ENCODE measurements around the gene DCAF11.

DCAF11 gene

DNA sequence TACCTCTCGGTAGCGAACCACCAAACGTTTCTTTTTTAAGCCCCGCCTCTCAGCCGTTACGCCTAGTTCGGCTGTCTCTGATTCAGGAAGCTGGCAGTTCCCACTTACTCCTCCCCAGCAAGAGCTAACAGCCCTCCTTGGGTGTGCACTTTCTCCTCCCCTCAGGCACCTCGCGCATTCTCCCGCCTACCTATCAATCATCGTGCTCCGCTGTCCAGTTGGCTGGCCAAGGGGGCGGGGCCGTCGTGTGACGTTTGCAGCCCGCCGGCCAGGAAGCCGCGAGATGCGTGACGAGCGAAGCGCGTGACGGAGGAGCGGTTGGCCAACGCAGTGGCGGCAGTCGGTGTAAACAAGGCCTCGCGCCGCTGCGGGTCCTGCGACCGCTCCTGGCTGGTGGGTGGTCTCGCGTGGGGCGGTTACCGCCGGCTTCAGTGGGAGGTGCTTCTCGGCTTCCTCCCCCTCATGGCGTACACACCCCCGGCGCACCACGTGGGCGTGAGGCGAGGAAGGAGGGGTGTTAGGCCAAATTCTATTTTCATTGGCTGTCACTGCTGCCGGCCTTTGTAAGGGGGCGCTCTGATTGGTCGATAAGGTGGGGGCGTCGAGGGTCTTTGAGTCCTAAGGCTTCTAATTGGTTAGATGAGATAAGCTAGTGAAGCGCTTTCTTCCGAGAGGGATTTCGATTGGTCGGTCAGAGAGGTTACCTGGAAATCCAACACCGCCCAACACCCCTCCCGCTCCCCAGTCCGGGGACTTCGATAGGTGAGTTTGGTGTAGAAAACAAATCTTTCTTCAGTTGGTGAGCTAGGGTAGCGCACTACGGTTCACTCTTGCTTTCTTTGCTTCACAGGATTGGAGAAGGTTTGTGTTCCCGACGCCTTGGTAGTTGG, at the start of gene DCAF11, which contains the start of gene NRL:
Gene DCAF11 (plus strand): TSS at position 246 of the 890 bp plus-strand sequence. CDS start 818 bp downstream, outside the sequence.
Gene NRL (minus strand): TSS at position 418 of the 890 bp plus-strand sequence. CDS start 32,101 bp downstream, outside the sequence.
- DNase-seq (ENCODE audit: low read depth), result peak; percentile 99

DNA sequence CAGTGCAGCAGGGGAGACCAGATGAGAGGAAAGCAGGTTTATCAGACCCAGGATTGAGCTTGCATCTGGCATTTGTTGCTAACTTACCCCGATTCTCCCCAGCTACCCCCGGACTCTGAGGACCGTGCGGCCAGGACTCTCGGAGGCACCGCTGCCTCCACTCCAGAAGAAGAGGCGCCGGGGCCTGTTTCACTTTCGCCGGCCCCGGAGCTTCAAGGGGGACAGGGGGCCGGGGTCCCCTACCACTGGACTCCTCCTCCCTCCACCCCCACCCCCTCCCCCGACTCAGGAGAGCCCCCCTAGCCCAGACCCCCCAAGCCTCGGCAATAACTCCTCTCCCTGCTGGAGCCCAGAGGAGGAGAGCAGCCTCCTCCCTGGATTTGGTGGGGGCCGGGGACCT, 49.7 kb upstream of the DCAF11 start:
- DNase-seq (ENCODE audit: low read depth), result no peak

DNA sequence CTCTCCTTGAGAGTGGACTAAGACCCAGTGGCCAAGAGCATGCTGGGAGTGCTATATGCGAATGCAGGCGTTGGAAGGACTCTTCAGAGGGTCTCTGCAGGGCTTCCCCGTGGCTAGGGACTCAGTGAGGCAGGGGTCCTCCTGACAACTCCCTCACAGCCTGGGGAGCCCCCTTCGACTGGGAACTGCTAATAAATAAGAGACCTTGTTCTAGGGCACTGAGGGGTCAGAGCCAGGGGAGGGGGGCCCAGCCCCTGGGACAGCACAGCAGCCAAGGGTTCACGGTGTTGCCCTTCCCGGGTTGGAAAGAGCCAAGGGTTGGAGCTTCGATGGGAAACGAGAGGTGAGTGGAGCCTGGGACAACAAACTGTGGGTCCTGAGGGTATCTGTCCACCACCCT, 49.2 kb upstream of the DCAF11 start:
- DNase-seq (ENCODE audit: low read depth), result no peak

DNA sequence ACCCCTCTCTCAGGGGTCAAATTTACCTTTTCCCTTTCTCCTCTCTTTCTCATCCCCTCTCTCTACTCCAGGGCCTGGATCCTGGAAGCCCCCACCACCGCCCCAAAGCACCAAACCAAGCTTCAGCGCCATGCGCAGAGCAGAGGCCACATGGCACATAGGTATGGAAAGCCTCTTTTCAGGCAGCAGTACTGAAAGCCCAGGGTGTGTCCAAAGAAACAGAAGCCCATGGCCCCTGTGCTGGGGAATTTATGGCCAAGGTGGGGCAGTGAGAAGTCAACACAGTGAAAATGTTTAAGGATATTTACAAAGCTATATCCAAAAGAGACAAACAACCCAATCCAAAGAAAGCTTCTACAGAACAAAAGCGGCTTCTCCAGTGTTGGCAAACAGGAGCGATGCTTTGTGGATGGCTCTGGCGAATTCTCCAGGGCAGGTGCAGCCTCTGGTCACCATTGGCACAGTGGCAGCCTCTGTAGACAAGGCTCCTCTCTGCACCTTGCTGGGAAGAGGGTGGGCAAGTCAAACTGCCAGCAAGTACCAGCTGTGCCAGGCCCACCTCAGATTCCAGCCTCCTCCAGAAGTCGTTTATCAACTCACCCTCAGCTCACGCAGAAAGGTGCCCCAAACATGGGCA, 48.0 kb upstream of the DCAF11 start:
- no peak for DNase-seq (ENCODE audit: low read depth)

DNA sequence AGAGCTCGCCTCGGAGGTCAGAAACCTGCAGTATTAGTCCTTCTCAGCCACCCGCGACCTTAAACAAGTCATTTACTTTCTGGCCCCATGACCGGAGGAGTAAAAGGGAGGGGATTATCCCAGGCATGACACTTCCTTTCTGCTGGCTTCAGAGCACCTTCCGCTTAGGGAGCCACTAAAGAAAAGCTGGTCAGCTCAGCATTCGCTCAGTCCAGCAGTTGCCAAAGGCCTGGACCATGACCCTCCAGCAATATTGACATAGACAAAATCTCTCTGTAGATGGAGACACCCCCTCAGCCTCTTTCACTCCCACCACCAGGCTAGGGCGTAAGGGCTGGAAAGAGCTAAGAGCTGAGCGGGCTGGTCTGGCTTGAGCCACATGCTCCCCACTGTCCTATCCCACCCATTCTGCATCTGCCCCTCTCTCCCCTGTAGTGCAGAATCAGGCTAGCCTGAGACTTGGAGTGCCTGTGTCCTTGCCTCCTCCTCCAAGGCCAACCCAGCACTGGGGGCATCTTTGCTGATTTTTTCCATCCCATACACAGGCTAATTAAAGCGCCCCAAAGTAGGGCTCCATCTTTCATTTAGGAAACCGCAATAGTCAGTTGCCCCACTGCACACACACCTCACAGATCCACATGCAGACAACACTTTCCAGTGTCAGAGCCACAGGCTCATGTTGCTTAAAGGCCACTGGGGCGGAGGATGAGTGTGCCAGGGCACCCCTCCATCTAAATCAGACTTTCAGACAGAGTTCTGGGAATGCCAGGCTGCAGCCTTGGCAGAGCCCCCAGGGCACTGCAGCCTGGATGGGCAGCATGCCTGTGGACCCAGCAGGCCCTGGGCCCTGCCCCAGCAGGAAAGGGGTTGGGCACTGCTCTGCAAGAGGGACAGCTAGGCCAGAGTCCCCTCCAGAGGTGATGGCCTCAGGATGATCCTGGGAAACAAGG, 47.2 kb upstream of the DCAF11 start:
- DNase-seq (ENCODE audit: low read depth), result no peak

DNA sequence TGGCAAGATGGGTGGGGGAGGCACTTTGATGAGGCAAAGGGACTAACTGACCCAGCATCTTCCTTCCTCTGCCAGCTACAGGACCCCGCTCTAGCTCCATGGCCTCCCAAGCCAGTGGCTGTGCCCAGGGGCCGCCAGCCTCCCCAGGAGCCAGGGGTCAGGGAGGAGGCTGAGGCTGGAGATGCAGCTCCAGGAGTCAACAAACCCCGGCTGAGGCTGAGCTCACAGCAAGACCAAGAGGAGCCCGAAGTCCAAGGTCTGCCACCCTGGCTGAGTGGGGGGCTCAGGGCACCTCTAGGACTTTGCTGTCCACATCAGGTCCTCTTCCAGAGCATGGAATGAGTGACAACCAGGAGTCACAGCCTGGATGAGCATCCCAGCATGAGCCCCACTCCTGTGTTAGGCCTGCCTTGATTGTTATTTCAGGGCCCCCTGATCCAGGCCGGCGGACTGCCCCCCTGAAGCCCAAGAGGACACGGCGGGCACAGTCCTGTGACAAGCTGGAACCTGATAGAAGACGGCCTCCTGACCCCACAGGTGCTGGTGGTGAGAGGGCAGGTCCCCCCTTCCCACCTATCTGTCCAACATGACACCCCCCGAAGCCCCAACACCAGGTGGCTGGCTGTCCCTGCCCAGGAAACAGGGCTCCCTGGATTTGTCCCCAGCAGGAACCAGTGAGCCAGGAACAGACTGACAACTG, 45.7 kb upstream of the DCAF11 start:
- DNase-seq (ENCODE audit: low read depth), result no peak

DNA sequence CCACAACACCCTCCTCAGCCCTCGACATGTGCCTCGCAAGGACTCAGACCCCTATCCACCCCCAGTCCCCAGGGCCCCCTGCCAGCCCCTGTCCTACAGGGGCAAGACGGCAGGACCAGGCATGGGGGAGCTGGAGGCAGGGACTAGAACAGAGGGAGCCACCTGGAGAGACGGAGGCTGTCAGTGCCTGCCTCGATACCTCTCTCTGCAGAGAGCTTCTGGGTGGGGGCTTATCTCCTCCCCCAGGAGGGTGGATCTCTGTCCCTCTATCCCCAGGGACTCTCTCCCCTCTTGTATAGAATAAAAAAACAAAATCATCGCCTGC, 45.2 kb upstream of the DCAF11 start:
- no peak for DNase-seq (ENCODE audit: low read depth)

DNA sequence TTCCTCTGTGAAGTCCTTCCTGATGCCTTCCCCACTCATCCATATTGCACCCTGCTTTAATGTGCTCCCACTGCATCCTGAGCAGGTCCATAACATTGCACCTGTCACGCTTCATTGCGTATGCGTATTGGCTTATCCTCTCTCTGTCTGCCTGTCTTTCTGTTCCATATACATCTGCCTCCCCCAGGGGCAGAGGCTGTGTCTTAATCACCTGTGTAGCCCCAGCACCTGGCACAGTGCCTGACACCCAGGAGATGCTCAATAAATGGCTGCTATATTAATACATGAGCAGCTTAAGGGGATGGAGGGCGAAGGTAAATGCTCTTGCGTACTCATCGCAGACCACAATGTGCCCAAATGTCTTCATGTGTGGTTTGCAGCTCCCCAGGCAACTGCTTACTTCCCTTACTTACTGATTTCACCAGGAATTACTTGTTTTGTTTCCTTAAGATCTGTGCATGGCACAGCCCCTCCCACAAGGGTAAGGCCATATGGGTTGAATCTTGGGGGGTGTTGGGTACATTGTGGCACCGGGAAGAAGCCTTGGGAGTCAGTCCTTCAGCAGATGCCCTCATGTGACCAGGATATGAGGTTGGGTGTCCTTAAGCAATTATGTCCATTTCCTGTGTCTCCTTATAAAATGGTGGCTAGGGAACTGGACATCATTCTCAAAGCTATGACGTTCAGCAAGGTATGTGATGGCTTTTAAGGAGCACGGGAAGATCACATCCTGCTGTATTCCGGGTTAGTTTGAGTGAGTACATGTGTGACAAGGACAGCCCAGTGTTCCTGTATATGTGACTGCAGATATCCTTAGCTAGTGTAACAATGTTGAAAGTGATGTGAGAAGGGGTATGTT, 44.1 kb upstream of the DCAF11 start:
- DNase-seq (ENCODE audit: low read depth), result no peak

DNA sequence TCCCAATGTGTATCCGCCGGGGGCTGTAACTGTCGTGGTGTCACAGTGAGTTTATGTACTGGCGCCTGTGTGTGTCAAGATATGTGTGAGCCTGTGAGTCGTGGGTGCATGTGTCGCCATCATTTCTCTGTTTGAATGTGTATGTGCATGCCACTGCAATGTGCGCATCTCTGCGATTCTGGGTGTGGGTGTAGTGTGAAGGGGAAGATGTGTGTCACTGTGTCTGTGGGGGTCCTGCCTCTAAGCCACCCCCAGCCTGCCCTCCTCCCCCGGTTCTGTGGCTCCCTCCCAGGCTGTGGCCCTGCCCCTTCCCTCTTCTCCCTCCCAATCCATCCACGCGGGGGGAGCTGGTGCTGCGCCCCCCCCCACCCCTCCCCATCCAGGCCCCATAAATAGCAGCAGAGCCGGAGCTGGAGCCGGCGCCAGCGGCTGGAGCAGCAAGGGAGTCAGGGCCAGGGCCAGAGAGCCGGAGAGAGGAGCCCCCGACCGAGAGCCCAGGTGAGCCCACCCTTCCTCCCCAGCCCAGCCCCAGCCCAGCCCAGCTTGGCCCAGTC, 43.4 kb upstream of the DCAF11 start, which contains the start of gene CPNE6:
Gene CPNE6 (plus strand): TSS at position 419 of the 554 bp plus-strand sequence. CDS start 1,375 bp downstream, outside the sequence.
- DNase-seq (ENCODE audit: low read depth), result no peak

DNA sequence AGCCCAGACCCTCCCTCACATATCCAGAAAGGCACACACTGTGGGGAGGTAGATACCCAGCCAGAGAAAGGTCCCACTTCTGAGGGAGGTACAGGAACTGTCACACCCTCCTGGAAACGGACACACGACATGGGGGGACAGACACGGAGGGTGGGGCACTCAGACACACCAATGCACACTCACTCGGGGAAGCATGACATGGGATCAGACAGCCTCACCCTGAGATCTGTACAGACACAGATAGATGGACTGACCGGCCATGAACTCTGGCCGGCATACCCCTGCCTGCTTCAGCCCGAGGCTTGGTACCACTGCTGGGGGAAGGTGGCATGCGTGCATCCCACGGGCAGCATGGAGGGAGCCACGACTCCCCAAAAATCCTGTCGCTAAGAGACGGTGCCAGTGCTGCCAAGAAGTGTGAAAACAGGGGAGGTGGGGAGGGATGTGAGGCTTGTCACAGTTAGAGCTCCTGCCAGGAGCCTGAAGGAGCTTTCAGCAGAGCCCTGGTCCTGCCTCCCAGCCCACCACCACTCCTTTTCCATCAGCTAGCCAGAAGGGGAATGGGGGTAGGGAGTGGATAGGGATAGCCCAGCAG, 42.6 kb upstream of the DCAF11 start:
- no peak for DNase-seq (ENCODE audit: low read depth)

DNA sequence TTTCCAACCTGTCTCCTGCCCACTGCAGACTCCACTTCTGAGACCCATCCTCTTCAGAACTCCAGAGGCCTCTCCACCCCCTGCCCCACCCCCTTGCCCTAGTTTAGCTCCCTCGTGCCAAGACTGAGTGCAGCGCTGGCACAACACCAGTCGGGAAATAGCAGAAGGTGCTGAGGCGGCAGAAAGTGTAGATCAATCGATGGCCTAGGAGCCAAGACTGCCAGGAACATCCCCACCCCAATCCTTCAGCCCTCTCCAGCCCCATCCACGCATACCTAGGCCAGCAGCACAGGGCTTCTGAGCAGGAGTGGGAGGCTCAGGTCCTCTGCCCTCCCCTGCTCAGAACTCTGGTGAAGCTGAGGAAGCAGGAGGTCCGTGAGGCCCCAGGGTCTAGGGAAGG, 42.1 kb upstream of the DCAF11 start:
- DNase-seq (ENCODE audit: low read depth), result no peak

DNA sequence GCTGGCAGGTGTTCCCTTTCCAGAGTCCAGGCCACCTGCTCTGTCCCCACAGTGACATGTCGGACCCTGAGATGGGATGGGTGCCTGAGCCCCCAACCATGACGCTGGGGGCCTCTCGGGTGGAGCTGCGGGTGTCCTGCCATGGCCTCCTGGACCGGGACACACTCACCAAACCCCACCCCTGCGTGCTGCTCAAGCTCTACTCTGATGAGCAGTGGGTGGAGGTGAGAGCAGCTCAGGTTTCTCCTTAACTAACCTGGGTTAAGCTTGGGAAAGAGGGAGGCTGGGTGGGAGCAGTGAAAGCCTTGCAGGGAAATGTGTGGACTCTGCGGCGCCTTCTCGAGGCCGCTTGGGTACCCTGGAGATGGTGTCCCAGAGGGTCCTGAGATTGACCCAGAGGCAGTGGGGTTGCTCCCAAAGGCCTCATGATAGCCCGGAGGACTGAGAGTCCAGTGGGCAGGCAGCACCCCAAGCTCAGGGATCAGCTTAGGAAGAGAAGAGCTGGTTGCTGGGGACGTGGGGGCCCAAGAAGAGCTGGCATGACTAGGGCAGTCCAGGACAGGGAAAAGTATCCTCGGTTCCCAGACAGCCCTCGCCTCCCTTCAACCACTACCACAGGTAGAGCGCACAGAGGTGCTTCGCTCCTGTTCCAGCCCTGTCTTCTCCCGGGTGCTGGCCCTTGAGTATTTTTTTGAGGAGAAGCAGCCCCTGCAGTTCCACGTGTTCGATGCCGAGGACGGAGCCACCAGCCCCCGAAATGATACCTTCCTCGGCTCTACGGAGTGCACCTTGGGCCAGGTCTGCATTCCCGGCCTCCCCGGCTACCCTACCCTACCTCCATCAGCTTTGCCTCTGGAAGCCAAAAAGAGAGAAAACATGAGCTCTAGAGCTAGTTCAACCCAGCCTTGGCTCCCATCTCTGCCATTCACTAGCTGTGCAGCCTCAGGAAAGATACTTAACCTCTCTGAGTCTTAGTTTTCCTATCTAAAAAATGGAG, 41.4 kb upstream of the DCAF11 start:
- DNase-seq (ENCODE audit: low read depth), result no peak

DNA sequence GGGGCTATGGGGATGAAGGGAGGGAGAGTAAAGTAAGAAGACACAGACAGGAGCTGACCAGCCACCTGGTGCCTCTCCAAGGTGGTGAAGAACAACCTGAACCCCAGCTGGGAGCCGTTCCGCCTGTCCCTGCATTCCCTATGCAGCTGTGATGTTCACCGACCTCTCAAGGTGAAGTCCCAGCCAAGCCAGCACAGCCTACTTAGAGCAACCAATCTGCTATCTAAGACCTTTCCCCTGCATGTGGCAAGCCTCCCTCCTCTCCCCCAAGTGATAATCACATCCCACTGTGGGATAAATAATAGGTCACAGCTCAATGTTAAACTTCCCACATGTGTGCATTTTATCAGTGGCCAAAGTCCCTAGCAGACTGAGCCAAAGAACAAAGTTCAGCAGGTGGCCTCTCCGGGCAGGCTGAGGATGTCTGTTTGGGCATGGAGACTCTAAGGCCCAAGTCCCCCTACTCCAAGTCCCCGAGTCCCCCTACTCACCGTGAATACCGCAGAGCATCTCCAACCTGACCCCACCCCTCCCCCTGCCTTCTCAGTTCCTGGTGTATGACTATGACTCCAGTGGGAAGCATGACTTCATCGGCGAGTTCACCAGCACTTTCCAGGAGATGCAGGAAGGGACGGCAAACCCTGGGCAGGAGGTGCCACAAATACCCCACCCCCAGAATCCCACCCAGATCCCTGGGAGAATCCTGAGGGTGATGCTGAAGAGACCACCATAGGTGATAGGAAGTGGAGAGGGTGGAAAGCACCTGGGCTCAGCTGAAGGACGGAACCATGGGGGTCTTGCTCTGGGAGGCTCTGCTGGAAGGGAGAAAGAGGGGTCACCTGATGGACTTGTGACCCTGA, 39.7 kb upstream of the DCAF11 start:
- DNase-seq (ENCODE audit: low read depth), result no peak

DNA sequence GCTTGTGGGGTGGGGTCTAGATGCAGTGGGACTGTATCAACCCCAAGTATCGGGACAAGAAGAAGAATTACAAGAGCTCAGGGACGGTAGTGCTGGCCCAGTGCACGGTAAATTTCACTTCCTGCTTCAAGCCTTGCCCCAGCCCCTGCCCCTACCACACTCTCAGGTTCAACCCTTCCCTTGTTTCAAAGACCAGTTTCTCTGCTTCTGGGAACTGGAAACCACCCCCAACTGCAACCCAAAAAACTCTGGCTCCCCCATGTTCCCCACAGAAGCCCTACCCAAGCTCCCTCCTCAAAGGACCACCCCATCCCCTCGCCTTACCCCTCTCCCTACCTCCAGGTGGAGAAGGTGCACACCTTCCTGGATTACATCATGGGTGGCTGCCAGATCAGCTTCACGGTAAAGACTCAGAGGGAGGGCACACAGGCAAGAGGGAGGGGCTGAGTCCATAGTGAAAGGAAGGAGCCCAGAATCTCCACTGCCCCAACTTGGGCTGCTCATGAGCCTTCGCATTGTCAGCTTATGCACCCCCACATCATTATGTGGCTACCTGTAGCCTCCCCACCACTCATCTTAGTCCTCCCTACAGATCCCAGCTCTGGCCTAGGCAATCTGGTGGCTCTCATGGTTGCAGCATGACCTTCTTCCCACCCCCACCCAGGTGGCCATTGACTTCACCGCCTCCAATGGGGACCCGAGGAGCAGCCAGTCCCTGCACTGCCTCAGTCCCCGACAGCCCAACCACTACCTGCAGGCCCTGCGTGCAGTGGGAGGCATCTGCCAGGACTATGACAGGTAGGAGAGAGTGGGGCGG, 38.9 kb upstream of the DCAF11 start:
- DNase-seq (ENCODE audit: low read depth), result no peak

DNA sequence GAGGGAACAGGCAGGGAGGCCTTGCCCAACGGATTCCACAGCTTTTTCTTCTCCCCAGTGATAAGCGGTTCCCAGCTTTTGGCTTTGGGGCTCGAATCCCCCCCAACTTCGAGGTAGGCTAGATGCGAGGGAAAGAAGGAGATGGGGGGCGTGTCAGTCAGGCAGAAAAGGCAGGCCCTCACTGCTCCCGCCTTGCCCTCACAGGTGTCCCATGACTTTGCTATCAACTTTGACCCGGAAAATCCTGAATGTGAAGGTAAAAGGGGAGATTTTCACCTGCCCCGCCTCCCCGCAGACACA, 38.3 kb upstream of the DCAF11 start:
- no peak for DNase-seq (ENCODE audit: low read depth)

DNA sequence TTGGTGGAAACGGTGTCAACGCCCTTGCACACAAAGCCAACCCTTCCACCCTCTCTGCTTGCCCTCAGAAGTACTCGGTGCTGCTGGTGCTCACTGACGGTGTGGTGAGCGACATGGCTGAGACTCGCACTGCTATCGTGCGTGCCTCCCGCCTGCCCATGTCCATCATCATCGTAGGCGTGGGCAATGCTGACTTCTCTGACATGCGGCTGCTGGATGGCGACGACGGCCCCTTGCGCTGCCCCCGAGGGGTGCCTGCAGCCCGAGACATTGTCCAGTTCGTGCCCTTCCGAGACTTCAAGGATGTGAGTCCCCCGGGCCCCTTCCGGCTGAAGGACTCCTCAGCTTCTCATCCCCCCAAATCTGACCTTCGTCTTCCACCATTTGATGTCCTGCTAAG, 37.5 kb upstream of the DCAF11 start:
- no peak for DNase-seq (ENCODE audit: low read depth)

DNA sequence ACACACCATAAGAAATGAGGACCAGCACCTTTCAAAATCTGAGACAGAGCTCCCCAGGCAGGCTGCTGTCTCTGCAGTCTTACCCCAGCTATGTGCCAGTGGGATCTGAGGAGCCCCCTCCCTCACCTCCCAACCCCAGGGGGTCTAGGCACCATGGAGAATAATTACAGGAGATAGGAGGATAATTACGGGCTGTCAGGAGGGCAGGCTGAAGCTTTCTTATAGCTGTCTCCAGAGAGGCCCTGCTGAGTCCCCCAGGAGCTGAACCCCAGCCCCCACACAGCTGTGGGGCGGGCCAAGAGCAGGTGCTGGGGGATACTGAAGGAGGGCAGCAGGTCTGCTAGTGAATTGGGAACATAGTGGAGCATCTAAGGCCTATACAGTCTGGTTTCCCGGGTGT, 36.4 kb upstream of the DCAF11 start:
- DNase-seq (ENCODE audit: low read depth), result no peak

All from T-helper 22 cell (primary cell).